WTC11 (cell line): Measurements from ENCODE around the gene TNPO1.

Experiments used
- ATF3 ChIP-seq: sonication (generic); formaldehyde crosslinking; conservative IDR thresholded peaks from 2 replicates; pipeline ENCODE4 v1.8.1; 2022; ENCODE audit warnings: mild to moderate bottlenecking, missing genetic modification reagents
- ATF6 ChIP-seq: sonication (generic); formaldehyde crosslinking; IDR thresholded peaks from 2 replicates; pipeline ENCODE4 v1.8.1; 2023; ENCODE audit warnings: mild to moderate bottlenecking, missing genetic modification reagents
- CREB1 ChIP-seq: sonication (generic); formaldehyde crosslinking; IDR thresholded peaks from 2 replicates; pipeline ENCODE4 v1.8.0; 2023; ENCODE audit warnings: mild to moderate bottlenecking, missing genetic modification reagents
- CTCF ChIP-seq: fragments of 200-600 bp; IDR thresholded peaks from 2 replicates; pipeline ENCODE4 v1.8.0; 2022; ENCODE audit warnings: antibody characterized with exemption
- E2F1 ChIP-seq: sonication (generic); formaldehyde crosslinking; IDR thresholded peaks from 2 replicates; pipeline ENCODE4 v1.8.0; 2022; ENCODE audit warnings: mild to moderate bottlenecking, missing genetic modification reagents
- E2F5 ChIP-seq: sonication (generic); formaldehyde crosslinking; IDR thresholded peaks from 2 replicates; pipeline ENCODE4 v1.8.1; 2022; ENCODE audit warnings: mild to moderate bottlenecking, moderate library complexity, missing genetic modification reagents
- FOXP1 ChIP-seq: sonication (generic); formaldehyde crosslinking; IDR thresholded peaks from 2 replicates; pipeline ENCODE4 v1.8.0; 2022; ENCODE audit warnings: missing genetic modification reagents, mild to moderate bottlenecking, moderate library complexity, borderline replicate concordance
- HMGXB4 ChIP-seq: sonication (generic); formaldehyde crosslinking; IDR thresholded peaks from 2 replicates; pipeline ENCODE4 v1.8.1; 2023; ENCODE audit warnings: mild to moderate bottlenecking, moderate library complexity, missing genetic modification reagents
- IRF1 ChIP-seq: sonication (generic); formaldehyde crosslinking; IDR thresholded peaks from 2 replicates; pipeline ENCODE4 v1.8.0; 2023; ENCODE audit warnings: missing genetic modification reagents
- JUN ChIP-seq: sonication (generic); formaldehyde crosslinking; IDR thresholded peaks from 2 replicates; pipeline ENCODE4 v1.8.0; 2023; ENCODE audit warnings: mild to moderate bottlenecking, missing genetic modification reagents
- NR1H2 ChIP-seq: sonication (generic); formaldehyde crosslinking; IDR thresholded peaks from 2 replicates; pipeline ENCODE4 v1.9.0; 2021; ENCODE audit warnings: mild to moderate bottlenecking, moderate library complexity, missing genetic modification reagents
- NR3C1 ChIP-seq: sonication (generic); formaldehyde crosslinking; conservative IDR thresholded peaks from 2 replicates; pipeline ENCODE4 v1.8.1; 2023; ENCODE audit warnings: low read depth, mild to moderate bottlenecking, missing genetic modification reagents
- PREB ChIP-seq: sonication (generic); formaldehyde crosslinking; IDR thresholded peaks from 2 replicates; pipeline ENCODE4 v1.8.1; 2022; ENCODE audit warnings: mild to moderate bottlenecking, missing genetic modification reagents, moderate library complexity, borderline replicate concordance

- TF ChIP-seq E2F5 (CRISPR knock-in tag) (no peak), CTCF (no peak), E2F1 (CRISPR knock-in tag) (no peak), FOXP1 (no peak), JUN (CRISPR knock-in tag) (no peak), NR1H2 (CRISPR knock-in tag) (no peak), ATF3 (CRISPR knock-in tag) (no peak), NR3C1 (CRISPR knock-in tag) (no peak), ATF6 (CRISPR knock-in tag) (no peak), IRF1 (CRISPR knock-in tag) (no peak), HMGXB4 (CRISPR knock-in tag) (no peak), CREB1 (no peak), PREB (no peak)
Observed at GRCh38 chr5:72878854-72879253, 62.4 kb downstream of the TNPO1 start.
